GM21528 (cell line): ENCODE data around the gene FNBP1L.

Experiments used
- ATAC-seq: cut with Tn5 transposase; IDR thresholded peaks from one replicate; pipeline ENCODE4 v1.9.1; 2021; ENCODE audit warnings: mild to moderate bottlenecking, moderate library complexity; ENCODE audit not compliant: unreplicated experiment, low FRiP score

Gene FNBP1L

DNA sequence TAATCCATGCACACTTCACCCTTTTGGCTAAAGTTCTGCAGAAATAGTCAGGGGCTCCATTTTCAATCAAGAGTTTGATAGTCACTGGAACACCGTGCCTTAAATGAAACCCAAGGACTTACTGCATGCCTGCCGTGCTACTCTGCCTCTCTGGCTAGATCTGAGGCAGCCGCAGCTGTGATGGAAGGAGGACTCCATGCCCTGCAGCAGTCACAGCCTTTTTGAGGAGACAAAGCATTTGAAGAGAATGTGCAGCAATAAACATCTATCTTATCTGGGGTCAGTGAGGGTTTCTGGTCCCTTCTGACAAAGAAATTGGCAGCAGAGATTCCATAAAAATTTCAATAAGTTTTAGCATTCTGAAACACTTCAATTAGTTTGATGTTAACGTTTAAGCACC is 155.7 kb downstream of the FNBP1L start:
- no peak for ATAC-seq
